SW 1271 (cell line): ENCODE data around the gene CHPF.

ENCODE experiments used
- DNase-seq, 2 experiments: peaks; one replicate each; lab custom pipeline; 2025; lab: John Stamatoyannopoulos, UW

Gene CHPF, protein sequence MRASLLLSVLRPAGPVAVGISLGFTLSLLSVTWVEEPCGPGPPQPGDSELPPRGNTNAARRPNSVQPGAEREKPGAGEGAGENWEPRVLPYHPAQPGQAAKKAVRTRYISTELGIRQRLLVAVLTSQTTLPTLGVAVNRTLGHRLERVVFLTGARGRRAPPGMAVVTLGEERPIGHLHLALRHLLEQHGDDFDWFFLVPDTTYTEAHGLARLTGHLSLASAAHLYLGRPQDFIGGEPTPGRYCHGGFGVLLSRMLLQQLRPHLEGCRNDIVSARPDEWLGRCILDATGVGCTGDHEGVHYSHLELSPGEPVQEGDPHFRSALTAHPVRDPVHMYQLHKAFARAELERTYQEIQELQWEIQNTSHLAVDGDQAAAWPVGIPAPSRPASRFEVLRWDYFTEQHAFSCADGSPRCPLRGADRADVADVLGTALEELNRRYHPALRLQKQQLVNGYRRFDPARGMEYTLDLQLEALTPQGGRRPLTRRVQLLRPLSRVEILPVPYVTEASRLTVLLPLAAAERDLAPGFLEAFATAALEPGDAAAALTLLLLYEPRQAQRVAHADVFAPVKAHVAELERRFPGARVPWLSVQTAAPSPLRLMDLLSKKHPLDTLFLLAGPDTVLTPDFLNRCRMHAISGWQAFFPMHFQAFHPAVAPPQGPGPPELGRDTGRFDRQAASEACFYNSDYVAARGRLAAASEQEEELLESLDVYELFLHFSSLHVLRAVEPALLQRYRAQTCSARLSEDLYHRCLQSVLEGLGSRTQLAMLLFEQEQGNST

DNA sequence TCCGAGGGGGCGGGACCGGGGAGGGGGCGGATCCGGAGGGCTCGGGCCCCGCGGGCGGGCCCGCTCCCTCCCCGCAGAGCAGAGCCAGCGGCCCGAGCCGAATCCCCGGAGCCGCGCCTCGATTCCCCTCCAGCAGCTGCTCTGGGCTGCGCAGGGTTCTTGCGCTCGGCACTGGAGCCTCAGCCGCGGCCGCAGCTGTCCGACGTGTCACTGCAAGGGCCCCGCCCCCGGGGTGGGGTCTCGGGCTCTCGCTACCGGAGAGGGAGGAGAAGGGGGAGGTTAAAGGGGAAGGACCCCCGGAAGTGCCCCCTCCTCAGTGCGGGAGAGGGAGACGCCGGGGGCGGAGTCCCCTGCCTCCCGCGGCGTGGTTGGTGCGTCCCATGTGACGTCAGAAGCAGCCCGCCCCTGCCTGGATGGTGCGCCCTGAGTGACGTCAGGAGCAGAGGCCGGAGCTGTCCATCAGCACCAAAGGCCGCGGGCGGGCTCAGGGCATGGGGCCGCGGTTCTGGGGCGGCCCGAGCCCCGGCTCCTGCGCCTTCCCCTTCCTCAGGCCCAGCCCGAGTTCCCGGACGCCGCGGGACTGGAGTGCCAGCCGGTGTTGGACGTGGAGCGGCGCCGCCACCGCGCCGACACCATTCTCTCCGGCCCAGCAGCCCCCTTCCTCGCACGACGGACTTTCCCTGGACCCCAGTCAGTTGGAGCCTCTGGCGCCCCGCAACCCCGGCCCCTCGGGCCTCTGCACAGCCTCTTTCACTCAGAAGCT is at the start of gene CHPF, which contains the start of gene TMEM198:
CHPF (minus strand) TSS at position 214 of the 763 bp plus-strand sequence. CDS start 271 bp downstream, outside the sequence.
TMEM198 (plus strand) TSS at position 433 of the 763 bp plus-strand sequence. CDS start 700 bp downstream, outside the sequence.
- peak; percentile 88 to 92 for DNase-seq

DNA sequence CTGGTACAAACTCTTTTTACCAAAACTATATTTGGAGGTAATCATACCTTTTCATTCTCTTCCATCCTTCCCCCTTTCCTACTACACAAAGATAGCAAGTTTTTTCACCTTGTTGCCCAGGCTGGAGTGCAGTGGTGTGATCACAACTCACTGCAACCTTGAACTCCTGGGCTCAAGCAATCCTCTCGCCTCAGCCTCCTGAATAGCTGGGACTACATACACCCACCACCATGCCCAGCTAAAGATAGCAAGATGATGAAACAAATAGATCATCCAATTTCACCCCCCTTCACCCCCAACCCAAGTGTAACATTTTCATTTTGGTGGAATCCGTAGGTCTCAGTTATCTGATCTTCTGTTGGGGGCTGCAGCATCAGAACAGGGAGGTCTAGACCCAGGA is 49.5 kb upstream of the CHPF start:
- DNase-seq = no peak

DNA sequence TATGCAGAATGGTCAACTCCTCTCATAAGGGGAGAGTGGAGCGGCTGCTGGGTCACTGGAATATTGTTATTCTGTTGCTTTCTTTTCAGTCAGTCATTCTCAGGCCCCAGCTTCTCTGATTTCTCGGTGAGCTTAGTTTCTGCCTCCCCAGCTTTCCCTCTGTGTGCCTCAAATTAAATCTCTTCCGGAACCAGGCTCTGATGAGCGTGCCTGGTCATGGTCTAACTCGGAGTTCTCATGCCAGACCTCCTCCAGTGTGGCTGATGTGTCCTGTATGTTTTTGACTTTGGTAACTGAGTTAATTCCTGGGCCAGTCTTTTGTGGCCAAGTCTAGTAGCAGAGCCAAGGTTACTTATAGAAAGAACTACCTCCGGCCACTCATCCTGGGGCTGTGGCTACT is 49.1 kb upstream of the CHPF start:
- DNase-seq = no peak

DNA sequence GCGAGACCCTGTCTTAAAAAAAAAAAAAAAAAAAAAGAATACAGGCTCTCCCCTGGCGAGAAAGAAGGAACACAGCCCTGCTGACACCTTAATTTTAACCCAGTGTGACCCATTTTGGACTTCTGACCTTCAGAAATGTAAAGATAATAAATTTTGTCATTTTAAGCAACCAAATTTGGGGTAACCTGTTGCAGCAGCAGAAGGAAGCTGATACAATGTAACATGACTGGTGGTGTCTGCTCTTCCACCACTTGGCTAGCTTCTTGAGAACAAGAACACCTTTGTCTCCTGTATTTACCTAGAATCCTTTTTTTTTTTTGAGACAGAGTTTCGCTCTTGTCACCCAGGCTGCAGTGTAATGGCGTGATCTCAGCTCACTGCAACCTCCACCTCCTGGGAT is 47.5 kb upstream of the CHPF start:
- DNase-seq = no peak

DNA sequence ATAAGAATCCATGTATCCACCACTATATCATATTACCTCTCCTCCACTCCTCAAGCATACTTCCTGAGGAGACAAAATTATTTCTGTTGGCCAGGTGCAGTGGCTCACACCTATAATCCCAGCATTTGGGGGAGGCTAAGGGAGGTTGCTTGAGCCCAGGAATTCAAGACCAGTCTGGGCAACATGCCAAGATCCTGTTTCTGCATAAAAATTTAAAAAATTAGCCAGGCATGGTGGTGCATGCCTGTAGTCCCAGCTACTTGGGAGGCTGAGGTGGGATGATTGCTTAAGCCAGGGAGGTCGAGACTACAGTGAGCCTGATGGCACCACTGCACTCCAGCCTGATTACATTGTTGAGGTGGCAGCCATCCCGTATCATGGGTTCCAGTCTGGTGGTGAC is 37.7 kb upstream of the CHPF start:
- no peak for DNase-seq

DNA sequence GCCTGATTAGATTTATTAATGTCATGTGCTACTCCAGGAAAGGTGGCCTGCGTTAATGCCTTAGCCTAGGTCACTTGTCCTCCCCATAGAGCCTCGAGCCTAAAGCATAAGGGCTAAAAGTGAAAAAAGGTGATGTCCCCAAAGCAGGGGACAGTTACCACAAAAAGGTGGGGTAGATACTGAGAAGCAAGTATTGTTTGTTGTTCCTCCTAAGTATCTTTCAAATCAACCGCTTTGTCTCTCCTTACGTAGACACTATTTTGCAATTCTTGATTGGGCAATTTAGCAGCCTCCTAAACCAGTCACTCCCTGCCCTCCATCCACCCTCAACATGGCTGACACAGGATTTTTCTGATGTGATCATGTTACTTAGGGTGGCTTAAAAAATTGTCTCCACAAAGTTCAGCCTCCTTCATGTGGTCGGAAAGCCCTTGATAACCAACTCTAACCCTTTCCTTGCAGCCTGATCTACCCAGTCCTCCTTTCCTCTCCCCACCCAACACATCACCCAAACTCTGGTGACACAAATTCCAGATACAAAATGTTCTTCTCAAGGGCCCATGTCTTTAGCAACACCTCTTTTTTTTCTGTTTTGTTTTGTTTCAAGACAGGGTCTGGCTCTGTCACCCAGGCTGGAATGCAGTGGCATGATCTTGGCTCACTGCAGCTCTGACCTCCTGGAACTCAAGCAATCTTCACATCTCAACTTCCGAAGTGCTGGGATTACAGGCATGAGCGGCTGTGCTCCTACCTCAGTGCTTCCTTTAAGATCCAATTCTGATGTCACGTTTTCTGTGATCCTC is 35.4 kb upstream of the CHPF start:
- no peak for DNase-seq

DNA sequence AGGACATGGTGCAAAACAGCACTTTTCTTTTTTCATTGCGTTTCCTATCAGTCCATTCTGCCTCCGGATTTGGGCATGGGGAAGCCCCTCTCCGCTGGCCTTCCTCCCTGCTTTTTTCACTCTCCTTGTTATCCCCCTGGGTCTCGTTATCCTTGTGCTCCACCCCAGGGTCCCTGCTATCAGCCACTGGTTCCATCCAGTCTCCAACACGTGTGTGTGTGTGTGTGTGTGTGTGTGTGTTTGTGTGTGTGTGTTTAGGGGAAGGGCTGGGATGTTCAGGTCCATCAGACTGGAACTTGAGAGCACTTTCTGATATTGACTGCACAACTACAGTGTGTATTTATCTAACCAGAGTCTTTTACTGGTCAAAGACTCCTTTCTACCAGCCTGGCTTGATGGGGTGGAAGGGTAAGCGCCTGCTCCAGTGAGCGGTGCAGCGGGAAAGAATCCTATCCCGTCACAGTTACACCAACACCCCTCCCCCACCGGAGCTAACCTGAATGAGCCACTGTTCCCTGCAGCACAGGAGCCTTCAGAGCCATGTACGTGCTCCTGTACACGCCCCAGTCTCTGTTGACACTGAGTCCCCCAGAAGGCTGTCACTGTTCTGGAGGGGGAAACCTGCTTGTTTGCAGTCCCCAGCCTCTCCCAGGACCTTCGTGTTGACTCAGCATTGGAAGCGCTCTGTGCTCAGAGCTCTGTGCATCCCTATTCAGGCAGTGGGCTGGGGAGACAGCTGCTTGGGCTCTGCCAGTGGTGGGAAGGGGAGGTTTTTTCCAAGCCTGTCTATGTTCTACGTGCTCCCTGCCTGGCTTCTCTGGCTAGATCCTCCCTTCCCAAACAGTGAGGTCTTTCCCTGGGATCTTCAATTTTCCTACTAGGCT is 33.1 kb upstream of the CHPF start:
- no peak for DNase-seq

DNA sequence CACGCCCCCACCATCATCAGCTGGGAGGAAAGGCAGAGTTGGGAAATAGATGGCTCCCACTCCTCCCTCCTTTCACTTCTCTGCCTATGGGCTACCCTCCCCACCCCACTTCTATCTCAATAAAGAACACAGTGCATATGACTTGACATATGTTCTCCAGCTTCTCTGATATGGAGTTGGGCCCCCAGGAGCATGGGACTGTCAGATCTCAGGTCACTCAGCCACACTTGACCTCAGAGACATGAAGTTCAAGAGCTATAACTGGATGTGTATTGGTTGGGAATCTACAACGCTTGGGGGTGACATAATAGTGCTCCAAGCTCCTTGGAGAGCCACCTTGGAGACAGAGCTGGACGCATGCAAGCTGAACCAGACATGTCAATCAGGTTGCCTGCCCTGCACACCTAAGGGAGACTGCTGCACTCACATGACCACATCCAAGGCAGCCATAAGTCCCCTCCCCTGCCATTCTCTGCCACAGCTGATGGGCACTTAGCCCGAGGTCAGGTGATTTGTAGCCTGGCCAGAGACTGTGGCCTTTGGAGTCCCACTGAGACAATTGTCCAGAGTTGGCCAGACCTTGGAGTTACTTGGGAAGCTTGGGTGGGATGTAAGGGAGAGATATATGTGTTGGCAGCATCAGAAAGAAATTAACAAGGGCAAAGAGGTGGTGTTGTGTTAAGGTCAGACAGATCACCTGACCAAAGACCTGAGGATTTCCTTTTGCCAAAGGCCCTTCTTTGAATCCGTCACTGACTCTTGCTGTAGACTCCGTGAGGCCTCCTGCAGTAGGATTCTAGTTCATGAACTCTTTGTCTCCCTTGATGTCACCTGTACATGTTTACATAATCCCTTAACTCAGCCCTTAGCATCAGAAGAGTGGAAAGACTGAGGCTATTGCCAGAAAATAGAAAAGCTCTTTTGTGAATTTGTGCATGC is 32.2 kb upstream of the CHPF start:
- no peak for DNase-seq

DNA sequence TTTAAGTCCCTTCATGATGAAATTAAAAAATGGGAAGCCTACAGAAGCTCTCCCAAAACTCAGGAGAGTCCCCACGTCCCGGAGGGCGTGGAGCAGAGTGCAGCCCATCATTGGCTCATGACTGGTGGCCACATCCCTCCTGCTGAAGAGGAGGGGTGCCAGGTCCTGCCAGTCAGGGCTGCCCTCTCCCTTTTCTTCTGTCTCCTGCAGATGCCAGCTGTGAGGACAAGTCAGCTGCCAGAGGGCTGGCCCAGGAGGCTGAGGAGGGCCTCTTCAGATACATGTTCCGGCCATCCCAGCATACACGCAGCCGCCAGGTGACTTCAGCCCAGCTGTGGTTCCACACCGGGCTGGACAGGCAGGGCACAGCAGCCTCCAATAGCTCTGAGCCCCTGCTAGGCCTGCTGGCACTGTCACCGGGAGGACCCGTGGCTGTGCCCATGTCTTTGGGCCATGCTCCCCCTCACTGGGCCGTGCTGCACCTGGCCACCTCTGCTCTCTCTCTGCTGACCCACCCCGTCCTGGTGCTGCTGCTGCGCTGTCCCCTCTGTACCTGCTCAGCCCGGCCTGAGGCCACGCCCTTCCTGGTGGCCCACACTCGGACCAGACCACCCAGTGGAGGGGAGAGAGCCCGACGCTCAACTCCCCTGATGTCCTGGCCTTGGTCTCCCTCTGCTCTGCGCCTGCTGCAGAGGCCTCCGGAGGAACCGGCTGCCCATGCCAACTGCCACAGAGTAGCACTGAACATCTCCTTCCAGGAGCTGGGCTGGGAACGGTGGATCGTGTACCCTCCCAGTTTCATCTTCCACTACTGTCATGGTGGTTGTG is 31.1 kb upstream of the CHPF start:
- DNase-seq = no peak

DNA sequence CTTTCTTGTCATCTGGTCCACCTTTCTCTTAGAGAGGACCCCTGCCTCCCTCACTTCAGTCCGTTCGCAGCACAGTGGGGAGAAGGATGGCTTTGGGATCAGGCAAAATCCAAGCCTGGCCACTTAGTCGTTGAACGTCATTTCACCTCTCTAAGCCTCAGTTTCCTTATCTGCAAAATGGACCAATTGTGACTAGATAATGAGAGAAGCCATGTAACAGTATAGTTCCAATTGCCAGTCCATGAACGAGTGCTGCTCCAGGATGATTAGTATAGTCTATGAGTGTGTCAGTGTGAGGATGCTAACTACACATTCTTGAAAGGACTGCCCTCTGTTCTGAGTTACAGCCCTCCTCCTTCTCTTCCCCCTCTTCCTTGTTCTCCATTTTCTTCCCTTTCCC is 29.6 kb upstream of the CHPF start:
- peak in 1 of 2 experiments; percentile 83 for DNase-seq

DNA sequence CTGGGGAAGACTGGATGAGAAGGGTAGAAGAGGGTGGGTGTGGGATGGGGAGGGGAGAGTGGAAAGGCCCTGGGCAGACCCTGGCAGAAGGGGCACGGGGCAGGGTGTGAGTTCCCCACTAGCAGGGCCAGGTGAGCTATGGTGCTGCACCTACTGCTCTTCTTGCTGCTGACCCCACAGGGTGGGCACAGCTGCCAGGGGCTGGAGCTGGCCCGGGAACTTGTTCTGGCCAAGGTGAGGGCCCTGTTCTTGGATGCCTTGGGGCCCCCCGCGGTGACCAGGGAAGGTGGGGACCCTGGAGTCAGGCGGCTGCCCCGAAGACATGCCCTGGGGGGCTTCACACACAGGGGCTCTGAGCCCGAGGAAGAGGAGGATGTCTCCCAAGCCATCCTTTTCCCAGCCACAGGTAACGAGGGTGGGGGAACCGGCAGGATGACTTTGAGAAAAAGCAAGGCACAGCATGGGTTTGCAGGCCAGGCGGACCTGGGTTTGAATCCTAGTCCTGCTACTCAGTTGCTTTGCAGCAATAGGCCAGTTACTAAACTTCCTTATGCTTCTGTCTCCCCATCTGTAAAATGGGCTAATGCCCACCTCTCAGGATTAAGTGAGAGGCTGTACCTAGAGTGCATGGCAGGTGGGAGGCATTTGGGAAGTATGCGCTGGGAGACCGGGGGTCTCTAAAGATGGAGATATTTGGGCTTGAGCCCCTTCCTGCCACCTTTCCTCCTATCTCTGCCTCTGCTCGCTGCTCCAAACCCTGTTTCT is 28.8 kb upstream of the CHPF start, which contains the start of gene INHA:
INHA (plus strand) TSS at position 74 of the 765 bp plus-strand sequence; CDS start at position 139, 65 bp downstream.
- no peak for DNase-seq

DNA sequence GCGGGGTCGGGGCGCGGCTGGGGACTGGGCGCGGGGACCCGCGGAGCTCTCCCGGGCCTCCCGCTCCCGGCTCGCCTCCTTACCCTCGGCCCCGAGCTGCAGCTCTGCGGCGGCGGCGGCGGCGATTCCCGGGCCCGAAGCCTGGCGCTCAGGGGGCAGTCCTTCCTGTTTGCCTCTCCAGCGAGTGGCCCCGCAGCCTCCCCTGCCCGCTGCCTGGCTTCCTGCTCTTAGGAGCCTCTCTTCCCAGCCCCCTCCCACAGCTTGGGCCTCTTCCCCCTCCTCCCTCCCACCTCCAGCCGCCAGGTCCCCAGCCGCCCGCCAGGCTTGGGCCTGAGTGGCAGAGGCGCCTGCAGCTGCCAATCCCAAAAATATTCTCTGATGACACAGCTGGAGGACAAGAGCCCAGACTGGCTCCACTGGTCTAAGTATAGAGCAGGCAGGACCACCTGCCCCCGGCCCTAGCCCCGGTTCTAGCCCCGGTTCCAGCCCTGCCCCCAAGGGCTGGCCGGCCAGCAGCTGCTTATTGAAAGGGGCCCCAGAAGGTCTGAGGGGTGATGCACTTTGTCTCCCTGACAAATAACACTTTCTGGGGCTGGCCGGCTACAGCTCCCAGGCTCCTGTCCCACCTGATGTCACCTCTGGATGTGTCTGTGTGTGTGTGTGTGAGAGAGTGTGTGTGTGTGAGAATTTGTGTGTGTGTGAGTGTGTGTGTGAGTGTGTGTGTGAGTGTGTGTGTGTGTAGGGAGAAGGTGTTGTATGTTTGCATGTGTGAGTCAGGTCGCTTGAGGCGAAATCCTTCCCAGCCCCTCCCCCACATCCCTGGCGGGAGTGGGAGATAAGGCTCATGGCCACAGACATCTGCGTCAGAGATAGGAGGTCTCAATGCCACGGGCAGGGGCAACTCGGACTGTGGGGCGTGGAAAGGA is 28.0 kb upstream of the CHPF start, which contains the start of gene OBSL1:
OBSL1 (minus strand) TSS at position 229 of the 926 bp plus-strand sequence. CDS start 307 bp downstream, outside the sequence.
- DNase-seq = peak; percentile 47 to 49

DNA sequence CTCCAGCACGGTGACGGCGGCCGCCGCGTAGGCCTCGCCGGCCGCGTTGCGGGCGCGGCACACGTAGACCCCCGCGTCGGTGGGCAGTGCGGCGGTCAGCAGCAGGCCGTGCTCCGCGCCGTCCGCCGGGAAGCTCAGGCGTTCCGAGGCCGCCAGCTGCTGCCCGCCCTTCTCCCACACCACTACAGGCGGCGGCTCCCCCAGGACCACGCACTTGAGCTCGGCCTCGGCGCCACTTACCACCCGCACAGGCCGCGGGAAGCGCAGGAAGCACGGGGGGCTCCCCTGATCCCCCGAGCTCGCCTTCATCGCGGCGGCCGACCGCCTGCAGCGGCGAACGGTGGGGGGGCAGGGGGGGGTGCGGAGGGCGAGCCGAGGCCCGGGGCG is 27.3 kb upstream of the CHPF start:
- no peak for DNase-seq

DNA sequence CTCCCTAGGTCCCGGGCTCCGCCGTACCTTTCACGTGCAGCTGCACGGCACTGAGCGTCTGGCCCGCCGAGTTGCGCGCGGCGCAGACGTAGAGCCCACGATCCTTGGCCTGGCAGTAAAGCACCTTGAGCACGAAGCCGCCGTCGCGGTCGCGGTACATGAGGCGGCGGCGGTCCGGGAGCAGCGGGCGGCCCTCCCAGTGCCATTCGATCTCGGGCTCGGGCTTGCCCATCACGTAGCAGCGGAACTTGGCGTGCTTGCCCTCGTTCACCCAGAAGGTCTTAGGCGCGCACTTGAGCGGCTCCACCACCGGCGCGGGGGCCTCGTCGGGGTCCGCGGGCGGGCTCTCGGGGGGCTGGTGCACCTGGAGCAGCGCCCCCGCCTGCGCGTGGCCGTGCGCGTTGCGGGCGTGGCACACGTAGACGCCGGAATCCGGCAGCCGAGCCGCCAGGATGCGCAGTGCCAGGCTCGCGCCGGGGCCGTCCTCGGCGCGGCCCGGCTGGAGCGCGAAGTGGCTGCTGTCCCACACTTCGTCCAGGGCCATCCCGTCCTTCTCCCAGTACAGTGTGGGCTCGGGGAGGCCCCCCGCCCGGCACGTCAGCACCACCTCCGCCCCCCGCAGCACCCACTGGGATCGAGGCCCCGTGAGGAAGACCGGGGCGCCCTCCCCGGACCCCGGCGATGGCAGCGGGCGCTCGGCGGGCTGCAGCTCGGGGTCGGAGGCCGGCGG is 26.8 kb upstream of the CHPF start:
- DNase-seq = peak in 1 of 2 experiments; percentile 26

DNA sequence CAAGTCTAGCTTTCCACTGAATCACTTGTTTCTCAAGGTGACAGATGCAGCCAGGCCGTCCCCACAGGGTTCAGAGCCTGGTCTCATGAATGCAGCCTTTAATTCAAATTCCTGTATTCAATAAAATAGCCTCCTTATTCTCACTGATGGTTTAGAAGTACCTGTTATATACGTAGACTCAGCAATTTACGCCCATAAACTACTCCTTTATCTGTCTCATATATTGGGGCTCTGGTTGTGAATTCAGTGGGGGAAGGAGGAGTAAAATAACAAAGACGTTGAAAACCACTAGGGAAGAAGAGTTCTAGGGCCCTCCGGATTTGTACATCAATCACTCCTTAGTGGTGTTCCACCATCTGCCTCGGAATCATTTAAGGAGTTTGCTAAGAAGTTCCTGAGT is 26.0 kb upstream of the CHPF start:
- no peak for DNase-seq

DNA sequence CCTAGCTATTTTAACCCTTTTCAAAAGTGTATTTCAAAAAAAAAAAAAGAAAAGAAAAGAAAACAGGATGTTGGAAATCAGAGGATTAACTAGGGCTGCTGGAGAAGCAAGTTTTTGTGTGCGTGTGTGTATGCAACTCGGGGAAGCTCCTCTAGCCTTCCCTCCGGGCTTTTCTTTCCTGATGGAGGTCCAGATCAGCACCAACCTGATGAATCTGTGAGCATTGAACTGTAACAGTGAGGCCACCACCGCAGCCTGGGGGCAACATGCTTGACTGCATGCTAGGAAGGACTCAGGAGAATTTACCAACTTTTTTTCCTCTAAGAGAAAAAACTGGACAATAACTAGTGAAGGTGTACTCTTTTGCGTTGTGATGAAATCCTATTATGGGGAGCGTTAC is 25.4 kb upstream of the CHPF start:
- no peak for DNase-seq
